Activated CD4-positive, alpha-beta T cell treated with anti-CD3 and anti-CD28 coated beads, Interleukin-2, amount 50 U/mL, for 16 hours (primary cell): ENCODE measurements around the gene TMEM74B.
"Not testable (repeated sequence)": the region's sequence is repeated elsewhere in the genome, so short reads cannot be mapped to it uniquely, and the experiment has no call there.

Experiments
- DNase-seq: peaks from one replicate; pipeline ENCODE4 v3.0.0-alpha.2; 2020

Gene TMEM74B

GRCh38 chr20:1184638-1185315, at the start of gene TMEM74B:
Gene TMEM74B, minus strand, starts transcription at chr20:1184981. Its CDS starts 1,180 bp downstream, at chr20:1183801.
- no peak for DNase-seq

DNA sequence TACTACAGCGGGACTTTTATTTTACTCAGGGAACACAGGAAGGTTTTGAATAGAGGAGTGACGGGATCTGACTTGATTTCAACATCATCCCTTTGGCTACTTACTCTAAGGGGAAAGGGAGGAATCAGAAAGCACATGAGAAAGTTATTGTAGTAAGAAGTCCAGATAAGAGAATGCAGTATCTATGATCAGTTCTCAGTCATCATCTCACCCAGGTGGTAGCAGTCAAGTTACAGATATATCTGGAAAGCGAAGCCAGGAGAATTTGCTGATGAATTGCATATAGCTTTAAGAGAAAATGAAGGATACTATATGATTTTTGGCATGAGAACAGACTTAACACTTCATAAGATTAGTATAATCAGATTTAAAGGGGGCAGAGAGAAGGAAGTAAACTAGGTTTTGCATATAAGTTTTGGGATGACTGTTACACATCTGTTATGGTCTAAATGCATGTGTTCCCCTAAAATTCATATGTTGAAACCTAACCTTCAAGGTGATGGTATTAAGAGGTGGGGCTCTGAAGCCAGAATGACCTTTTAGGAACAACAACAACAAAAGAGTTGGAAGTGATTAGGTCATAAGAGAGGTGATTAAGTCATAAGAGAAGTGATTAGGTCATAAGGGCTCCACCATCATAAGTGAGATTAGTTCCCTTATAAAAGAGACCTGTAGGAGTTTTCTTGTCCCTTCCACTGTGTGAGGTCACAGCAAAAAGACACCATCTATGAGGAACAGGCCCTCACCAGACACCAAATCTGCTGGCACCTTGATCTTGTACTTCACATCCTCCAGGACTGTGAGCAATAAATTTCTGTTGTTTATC, 47.7 kb upstream of the TMEM74B start:
- no peak for DNase-seq

- no peak for DNase-seq
Observed at GRCh38 chr20:1229541-1229940, 44.8 kb upstream of the TMEM74B start.

GRCh38 chr20:1225783-1226654, 41.2 kb upstream of the TMEM74B start, which contains the start of gene RAD21L1:
Gene RAD21L1, plus strand, starts transcription at chr20:1226044. Its CDS starts 2,410 bp downstream, at chr20:1228454.
- peak; percentile 83 for DNase-seq

DNA sequence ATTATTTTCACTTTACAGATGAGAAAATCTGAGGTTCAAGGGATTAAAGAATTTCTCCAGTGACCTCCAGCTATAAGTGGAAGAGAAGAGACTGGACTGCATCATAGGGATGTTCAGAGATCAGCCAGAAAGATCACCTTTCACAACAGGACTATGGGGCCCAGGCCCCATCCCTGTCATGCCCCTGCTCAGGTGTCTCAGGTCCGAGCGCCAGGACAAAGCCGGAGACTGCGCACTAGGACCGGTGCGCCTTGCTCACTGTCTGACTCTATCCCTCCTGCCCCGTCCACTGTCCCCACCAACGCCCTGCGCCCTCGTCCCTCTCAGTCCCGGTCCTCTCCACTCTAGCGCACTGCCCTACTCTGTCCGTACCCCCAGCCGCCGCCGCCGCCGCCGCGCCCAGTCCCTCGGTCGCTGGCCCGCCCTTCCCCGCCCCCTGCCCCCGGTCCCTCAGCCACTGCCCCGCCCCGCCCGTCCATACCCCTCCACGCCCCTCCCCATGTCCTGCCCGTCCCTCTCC, 40.5 kb upstream of the TMEM74B start:
- no peak for DNase-seq

DNA sequence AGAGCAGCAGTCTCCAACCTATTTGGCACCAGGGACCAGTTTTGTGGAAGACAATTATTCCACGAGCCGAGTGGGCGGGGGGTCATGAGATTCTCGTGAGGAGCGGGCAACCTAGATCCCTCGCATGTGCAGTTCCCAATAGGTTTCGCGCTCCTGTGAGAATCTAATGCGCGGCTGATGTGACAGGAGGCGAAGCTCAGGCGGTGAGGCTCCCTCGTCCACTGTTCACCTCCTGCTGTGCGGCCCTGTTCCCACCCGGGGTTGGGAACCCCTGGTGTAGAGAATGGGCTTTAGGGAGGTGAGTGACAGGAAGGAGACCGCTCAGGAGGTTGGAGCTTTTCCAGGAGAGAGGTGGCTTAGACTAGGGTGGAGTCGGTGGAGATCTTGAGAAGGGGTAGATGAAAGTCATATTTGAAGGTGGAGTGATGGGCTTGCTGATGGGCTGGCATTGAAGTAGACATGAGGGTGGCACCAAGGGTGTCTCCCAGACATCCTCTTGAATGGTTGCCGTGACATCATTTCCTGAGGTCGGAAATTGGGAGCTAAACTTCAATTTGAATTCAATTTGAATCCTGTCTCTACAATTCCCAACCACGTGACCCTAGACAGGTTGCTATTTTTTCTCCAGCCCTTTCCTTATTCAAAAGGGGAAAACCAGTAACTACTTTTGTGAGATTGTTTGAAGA, 39.6 kb upstream of the TMEM74B start:
- DNase-seq, result no peak

DNA sequence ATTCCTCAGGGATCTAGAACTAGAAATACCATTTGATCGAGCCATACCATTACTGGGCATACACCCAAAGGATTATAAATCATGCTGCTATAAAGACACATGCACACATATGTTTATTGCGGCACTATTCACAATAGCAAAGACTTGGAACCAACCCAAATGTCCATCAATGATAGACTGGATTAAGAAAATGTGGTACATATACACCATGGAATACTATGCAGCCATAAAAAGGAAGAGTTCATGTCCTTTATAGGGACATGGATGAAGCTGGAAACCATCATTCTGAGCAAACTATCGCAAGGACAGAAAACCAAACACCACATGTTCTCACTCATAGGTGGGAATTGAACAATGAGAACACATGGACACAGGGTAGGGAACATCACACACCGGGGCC, 38.0 kb upstream of the TMEM74B start:
- not testable (repeated sequence) for DNase-seq

- not testable (repeated sequence) for DNase-seq
Observed at GRCh38 chr20:1216527-1217427, 32.0 kb upstream of the TMEM74B start.

- peak; percentile 54 for DNase-seq
Observed at GRCh38 chr20:1215386-1216170, 30.8 kb upstream of the TMEM74B start.

GRCh38 chr20:1214838-1215261, 30.1 kb upstream of the TMEM74B start:
- no peak for DNase-seq

DNA sequence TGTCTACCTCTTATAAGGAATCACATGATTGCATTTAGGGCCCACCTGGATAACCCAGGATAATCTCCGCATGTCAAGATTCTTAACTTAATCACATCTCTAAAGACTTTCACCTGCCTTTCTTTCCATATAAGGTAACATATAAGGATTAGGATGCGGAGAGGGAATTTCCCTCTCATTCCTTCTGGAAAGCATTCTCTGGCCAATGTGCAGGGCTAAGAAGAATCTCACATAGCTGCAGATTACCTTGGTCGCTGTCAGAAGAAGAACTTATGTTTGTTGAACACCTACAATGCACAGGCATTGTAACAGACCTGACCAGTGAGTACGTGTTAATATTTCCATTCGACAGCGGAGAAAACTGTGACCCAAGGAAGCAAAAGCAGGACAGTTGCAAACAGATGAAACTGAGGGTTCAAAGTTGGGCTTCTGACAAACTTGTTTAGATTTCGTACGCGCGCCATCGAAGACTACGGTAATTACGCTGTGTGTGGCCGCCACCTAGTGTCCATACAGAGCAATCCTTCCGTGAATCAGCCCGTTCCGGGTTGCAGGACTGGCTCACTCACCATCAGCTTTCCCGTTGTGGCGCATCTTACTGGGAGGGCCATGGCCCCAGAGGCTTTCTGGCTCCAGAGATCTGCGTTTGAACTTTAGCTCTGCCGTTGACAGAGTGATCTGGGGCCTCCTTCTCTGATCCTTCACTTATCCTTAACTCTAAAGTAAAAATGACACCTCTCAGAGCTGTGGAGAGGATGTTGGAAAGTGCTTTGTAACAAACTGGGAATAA, 28.0 kb upstream of the TMEM74B start:
- peak; percentile 80 for DNase-seq

DNA sequence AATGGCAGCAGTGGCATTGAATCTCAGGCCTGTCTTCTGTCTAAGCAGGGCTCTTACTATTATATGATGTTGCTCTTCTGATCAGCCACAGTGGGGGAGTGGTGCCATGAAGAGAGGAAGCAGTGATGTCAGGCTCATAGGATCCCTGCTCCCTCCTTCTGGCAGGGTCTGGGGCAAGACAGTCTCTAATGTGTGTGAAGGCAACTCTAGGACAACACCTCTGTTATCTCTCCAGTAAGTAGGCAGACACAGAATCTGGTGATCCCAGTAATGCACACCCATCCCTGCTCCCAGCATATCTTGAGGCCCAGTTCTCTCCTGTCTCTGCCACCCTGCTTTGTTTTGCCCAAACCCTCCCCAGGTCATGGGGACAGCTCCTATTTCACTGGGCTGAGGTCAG, 27.2 kb upstream of the TMEM74B start:
- no peak for DNase-seq

GRCh38 chr20:1210501-1210900, 25.7 kb upstream of the TMEM74B start:
- DNase-seq, result no peak

DNA sequence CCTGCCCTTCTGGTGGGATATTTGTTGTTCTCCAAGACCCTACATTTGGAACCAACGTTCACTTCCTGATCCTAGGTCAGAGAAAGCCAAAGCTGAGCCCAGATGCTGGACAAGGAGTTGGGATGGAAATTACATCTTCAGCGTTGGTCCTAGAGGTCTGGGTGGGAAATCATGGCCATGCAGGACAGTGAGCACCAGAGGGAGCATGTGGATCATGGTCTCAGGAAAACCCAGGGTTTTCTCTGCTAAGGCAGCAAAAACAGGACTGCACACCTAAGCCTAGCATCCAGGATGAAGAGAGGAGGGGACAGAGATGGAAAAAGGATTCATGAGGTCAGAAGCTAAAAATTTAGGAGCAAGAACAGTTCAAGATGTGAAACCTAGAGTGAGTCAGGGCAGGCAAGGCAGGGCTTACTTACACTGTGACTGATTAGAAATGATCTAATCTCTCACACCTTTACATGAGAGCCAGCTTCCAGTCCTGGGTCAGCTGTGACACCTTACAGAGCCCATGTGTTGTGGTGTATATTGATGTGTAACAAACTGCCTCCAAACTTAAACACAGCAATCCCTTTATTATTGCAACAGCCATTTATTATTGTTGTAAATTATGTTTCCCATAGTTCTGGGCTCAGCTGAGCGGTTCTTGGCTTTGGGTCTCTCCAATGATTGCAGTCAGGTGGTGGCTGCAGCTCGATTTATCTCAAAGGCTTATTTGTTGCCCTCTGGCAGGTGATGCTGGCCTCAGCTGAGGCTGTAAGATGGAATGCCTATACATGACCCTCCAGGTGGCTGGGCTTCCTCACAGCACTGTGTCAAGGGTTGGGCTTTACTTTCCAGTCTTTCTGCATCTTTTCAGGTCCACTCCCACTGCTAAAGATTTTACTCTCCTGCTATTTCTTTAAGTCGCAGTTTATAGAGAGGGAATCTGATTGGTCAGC, 24.9 kb upstream of the TMEM74B start:
- DNase-seq, result no peak

DNA sequence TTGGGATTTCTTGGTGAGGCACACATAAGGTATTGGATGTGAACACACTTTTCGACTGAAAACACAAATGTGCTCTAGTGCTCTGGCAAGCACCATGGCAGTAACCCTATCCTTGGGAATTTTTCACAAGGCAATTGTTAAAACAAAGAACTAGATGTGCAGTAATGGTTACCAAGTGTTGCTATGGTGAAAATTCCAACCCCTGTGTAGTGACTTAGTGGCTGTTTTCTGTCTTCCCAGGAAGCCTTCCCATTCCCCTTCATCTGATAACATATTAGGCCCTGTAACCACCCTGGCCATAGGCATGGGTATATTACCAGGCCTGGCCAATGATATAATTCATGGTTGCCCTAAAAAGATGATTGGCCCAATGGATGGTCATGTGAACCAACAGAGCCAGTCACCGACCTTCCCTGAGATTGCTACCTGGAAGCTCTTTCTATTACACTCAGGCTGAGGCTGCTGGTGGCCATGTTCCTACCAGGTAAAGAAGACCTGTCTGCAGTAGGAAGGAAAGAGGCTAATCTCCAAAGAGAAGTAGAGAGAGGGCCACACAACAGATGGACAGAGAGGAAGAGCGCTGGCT, 22.6 kb upstream of the TMEM74B start:
- no peak for DNase-seq

DNA sequence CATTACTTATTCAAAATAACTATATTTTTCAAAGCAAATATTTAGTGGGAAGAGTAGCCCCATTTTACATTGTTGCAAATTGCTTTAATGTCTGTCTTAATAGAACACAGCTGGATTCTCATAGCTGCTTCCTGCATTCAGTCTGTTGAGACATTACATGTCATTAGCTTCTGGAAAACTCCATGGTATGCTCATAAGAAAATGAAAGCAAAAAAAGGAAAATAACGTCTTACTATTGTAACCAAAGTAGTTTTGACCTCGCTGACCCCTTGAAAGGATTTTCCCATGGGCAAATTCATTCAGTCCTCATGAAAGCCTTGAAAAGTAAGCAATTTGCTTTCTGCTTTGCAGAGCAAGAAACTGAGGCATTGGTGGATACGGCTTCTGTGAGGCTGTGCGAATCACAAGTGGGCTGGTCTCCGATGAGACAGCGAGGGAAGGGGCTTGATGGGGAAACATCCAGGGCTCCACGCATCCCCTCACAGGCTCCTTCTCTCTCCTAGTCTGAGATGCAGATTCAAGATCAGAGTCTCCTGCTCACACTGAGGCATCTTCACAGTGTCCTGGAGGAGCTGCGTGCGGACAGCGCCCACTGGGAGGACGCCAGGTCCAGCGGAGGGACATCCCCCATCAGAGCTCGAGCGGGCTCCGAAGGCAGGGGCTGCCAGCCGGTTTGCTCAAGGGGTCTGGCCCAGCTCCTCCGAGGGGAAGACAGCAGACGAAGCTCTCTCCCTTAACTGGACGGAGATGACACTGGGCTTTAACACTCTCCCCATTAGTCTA, 21.8 kb upstream of the TMEM74B start:
- no peak for DNase-seq

DNA sequence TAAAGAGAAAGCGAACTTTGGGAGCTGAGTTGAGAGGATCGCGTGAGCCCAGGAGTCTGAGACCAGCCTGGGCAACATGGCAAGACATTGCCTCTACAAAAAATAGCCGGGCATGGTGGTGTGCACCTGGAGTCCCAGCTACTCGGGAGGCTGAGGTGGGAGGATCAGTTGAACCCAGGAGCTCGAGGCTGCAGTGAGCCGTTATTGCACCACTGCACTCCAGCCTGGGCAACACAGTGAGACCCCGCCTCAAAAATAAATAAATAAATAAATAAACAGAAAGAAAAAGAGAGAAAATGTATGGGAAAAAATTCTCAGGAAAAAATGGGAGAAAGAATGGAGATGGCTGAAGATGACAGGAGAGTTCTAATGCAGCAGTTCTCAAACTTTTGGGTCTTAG, 21.0 kb upstream of the TMEM74B start:
- DNase-seq, result no peak
